Adrenal gland (tissue), 5 donors: Measurements from ENCODE around the gene ITIH1.

Experiments
- CTCF ChIP-seq, 6 experiments: fragments of 450-650 bp in 4 of 6; fragments of 200-600 bp in 2 of 6; sonication (generic) in 1 of 6; IDR thresholded peaks; 1 replicate in 5 of 6; 2 replicates in 1 of 6; pipeline versions ENCODE4 v1.5.1 to v1.8.0; 2016 to 2021; ENCODE audit warnings: antibody characterized with exemption in 6 of 6, mild to moderate bottlenecking in 2 of 6, moderate library complexity in 1 of 6
- POLR2A ChIP-seq, 2 donors: fragments of 450-650 bp; IDR thresholded peaks; one replicate each; pipeline ENCODE4 v1.6.1; 2017; ENCODE audit warnings: antibody characterized with exemption in 2 of 2, mild to moderate bottlenecking in 2 of 2, moderate library complexity in 1 of 2
- donor health status: DM: no; HTN: no; CAD: no.

GRCh38 chr3:52824037-52824436 is 46.6 kb downstream of the ITIH1 start:
- TF ChIP-seq POLR2A (IDR thresholded peaks at IDR 0.05), result no peak
- TF ChIP-seq CTCF (IDR thresholded peaks at IDR 0.05), result no peak
